Measurements from ENCODE around the gene GABPB2. TPM values are rescaled to one million over a fixed set of nuclear protein-coding genes. Genes with fewer than 3 reads are reported as not detected.

Gene GABPB2
- polyA plus RNA-seq, 2 of the 4 experiments (the other 2 are of a cell fraction), result 2.4 to 9.9 TPM

DNA sequence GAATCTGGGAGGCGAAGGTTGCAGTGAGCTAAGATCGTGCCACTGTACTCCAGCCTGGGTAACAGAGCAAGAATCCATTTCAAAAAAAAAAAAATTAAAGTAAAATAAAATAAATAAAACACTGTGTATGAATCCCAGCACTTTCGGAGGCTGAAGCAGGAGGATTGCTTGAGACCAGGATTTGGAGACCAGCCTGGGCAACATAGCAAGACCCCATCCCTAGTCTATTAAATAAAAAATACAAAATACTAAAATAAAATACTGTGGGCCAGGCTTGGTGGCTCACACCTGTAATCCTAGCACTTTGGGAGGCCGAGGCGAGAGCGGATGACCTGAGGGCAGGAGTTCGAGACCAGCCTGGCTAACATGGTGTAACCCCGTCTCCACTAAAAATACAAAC, 38.4 kb upstream of the GABPB2 start:
- ChIA-PET CTCF (interaction anchor here (0.7 to 1.5 kb wide), 2 partner anchors 8 to 24 kb away, joined by 3 to 4 read pairs; partner anchors contain the start of gene PRUNE1), POLR2A (interaction anchor here (0.9 kb wide), 1 partner anchor 16 kb away, joined by 3 read pairs; the partner anchor contains the start of gene C1orf56)
- Histone ChIP-seq H3K9me3 (no peaks in the 10 kb centered on the region), H3K4me1 (no peaks in the 10 kb centered on the region), H3K4me2 (no peak overlapping the region), H3K27ac (no peak overlapping the region), H3K4me3 (no peak overlapping the region)
- ATAC-seq (no peak), FAIRE-seq (no peak), DNase-seq (ENCODE audit: low read depth in 1 of 2, low spot score in 1 of 2) (no peak)
- TF ChIP-seq, protein P1, sequence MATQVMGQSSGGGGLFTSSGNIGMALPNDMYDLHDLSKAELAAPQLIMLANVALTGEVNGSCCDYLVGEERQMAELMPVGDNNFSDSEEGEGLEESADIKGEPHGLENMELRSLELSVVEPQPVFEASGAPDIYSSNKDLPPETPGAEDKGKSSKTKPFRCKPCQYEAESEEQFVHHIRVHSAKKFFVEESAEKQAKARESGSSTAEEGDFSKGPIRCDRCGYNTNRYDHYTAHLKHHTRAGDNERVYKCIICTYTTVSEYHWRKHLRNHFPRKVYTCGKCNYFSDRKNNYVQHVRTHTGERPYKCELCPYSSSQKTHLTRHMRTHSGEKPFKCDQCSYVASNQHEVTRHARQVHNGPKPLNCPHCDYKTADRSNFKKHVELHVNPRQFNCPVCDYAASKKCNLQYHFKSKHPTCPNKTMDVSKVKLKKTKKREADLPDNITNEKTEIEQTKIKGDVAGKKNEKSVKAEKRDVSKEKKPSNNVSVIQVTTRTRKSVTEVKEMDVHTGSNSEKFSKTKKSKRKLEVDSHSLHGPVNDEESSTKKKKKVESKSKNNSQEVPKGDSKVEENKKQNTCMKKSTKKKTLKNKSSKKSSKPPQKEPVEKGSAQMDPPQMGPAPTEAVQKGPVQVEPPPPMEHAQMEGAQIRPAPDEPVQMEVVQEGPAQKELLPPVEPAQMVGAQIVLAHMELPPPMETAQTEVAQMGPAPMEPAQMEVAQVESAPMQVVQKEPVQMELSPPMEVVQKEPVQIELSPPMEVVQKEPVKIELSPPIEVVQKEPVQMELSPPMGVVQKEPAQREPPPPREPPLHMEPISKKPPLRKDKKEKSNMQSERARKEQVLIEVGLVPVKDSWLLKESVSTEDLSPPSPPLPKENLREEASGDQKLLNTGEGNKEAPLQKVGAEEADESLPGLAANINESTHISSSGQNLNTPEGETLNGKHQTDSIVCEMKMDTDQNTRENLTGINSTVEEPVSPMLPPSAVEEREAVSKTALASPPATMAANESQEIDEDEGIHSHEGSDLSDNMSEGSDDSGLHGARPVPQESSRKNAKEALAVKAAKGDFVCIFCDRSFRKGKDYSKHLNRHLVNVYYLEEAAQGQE (IDR thresholded peaks at IDR 0.05), result no peak
- TF ChIP-seq, protein P2, sequence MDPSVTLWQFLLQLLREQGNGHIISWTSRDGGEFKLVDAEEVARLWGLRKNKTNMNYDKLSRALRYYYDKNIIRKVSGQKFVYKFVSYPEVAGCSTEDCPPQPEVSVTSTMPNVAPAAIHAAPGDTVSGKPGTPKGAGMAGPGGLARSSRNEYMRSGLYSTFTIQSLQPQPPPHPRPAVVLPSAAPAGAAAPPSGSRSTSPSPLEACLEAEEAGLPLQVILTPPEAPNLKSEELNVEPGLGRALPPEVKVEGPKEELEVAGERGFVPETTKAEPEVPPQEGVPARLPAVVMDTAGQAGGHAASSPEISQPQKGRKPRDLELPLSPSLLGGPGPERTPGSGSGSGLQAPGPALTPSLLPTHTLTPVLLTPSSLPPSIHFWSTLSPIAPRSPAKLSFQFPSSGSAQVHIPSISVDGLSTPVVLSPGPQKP (IDR thresholded peaks at IDR 0.05; ENCODE audit: low read depth, low read length), result no peak
- no peak for TF ChIP-seq KDM1A (IDR thresholded peaks at IDR 0.05; ENCODE audit: low read depth)
- no peak for TF ChIP-seq ZC3H11A (IDR thresholded peaks at IDR 0.05)
- no peak for TF ChIP-seq NPAS2 (CRISPR knock-in tag; IDR thresholded peaks at IDR 0.05; ENCODE audit: borderline replicate concordance)
- TF ChIP-seq, protein P3, sequence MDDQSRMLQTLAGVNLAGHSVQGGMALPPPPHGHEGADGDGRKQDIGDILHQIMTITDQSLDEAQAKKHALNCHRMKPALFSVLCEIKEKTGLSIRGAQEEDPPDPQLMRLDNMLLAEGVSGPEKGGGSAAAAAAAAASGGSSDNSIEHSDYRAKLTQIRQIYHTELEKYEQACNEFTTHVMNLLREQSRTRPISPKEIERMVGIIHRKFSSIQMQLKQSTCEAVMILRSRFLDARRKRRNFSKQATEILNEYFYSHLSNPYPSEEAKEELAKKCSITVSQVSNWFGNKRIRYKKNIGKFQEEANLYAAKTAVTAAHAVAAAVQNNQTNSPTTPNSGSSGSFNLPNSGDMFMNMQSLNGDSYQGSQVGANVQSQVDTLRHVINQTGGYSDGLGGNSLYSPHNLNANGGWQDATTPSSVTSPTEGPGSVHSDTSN (IDR thresholded peaks at IDR 0.05), result no peak
- TF ChIP-seq TP53 (CRISPR knock-in tag; IDR thresholded peaks at IDR 0.05), result no peak
- no peak for TF ChIP-seq BHLHE40 (IDR thresholded peaks at IDR 0.05; ENCODE audit: low read depth, low read length)
- no peak for TF ChIP-seq POLR2AphosphoS2 (conservative IDR thresholded peaks at IDR 0.05; ENCODE audit: low read length)
- 94% methylated on average over 8 of the region's 8 CpGs for WGBS (ENCODE audit: missing lambda C conversion rate)

DNA sequence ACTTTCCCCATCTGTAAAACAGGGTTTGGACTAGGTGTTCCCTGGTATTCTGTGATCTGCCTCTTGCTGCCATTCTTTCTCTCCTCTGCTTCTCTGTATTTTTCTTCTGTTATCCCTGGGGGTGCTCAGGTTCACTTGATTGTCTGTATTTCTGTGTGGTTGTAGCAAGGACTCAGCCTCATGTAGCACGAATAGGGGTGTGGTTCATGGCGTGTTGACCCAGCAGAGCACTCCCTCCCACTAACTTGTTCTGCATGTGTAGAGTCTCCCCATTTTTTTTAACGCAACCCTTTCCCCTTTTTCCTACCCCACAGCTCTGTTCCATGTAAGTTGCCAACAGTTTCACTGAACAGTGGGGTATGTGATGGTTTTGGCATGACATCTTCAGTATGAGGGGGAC, 35.4 kb upstream of the GABPB2 start:
- no peaks in the 10 kb centered on the region for H3K4me1 ChIP-seq
- DNase-seq (ENCODE audit: low read depth in 1 of 2, low spot score in 1 of 2) (no peak), ATAC-seq (no peak), FAIRE-seq (no peak)
- no peak overlapping the region for H3K4me3 ChIP-seq
- 94% methylated on average over 3 of the region's 3 CpGs for WGBS (ENCODE audit: missing lambda C conversion rate)
- TF ChIP-seq RCOR1 (IDR thresholded peaks at IDR 0.05; ENCODE audit: low read depth, low read length), result no peak
- TF ChIP-seq POLR2A (IDR thresholded peaks at IDR 0.05; ENCODE audit: low read length), result no peak
- no peak for TF ChIP-seq HOXB5 (CRISPR knock-in tag; IDR thresholded peaks at IDR 0.05)
- TF ChIP-seq, protein P1 (IDR thresholded peaks at IDR 0.05), result no peak
- TF ChIP-seq, protein P4, sequence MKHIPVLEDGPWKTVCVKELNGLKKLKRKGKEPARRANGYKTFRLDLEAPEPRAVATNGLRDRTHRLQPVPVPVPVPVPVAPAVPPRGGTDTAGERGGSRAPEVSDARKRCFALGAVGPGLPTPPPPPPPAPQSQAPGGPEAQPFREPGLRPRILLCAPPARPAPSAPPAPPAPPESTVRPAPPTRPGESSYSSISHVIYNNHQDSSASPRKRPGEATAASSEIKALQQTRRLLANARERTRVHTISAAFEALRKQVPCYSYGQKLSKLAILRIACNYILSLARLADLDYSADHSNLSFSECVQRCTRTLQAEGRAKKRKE (CRISPR knock-in tag; IDR thresholded peaks at IDR 0.05; ENCODE audit: low read depth), result no peak
- no peak for TF ChIP-seq JUNB (IDR thresholded peaks at IDR 0.05)
- no peak for TF ChIP-seq KDM1A (IDR thresholded peaks at IDR 0.05; ENCODE audit: low read depth)
- CTCF ChIA-PET, result interaction anchor here (4.8 kb wide), 1 partner anchor 10 kb away, joined by 14 read pairs; no protein-coding TSS in a partner anchor
- no peak overlapping the region for H3K4me2 ChIP-seq
- no peaks in the 10 kb centered on the region for H3K9me3 ChIP-seq
- POLR2A ChIA-PET, result interaction anchor here (1.1 kb wide), 1 partner anchor 13 kb away, joined by 3 read pairs; the partner anchor contains the start of gene C1orf56
- H3K27ac ChIP-seq, result no peak overlapping the region

All from A549 (cell line).